Stimulated activated CD4-positive, alpha-beta T cell treated with anti-CD3 and anti-CD28 coated beads, Interleukin-1b, Interleukin-23, amount 100 ng/mL, for 48 hours (primary cell): ENCODE results near the gene NTRK2.

Source experiments
- DNase-seq: peaks from one replicate; pipeline ENCODE4 v3.0.0-alpha.2; 2020

Gene NTRK2

DNA sequence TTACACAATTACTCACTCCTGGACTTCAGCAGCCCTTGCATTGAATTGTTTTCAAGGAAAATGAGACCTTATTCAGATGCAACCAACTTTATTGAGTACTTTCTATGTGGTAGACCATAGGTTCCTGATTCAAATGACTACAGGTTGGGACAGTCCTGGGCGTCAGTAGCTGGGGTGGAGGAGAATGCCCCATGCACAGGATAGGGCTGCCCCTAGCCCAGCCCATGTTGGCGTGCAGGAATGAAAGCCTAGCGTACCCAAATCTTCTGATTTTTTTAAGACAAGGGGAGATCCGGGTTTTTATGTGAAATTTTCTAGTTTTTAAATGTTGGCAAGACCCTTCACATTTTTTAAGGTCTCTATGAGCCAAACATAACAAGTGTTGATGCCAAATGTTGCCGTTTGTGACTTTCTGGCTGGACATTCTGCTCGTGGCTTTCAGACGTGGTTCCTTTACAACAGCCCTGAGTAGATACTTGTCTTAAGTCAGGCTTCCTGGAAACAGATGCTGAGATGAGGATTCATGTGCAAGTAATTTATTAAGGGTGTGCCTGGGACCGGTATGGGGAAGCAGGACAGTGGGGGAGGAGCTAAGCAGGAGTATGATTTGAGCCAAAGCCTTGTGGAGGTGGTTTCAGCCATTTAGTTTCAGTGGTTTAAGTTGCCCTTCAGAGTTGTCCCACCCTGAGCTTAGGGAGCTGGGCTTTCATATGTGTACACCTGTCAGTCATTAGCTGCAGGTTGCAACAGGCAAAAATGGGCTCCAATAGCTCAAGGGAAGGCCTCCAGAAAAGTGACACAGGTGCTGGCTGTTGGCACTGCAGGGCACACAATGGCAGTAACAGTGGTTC, 154.1 kb downstream of the NTRK2 start:
- no peak for DNase-seq

DNA sequence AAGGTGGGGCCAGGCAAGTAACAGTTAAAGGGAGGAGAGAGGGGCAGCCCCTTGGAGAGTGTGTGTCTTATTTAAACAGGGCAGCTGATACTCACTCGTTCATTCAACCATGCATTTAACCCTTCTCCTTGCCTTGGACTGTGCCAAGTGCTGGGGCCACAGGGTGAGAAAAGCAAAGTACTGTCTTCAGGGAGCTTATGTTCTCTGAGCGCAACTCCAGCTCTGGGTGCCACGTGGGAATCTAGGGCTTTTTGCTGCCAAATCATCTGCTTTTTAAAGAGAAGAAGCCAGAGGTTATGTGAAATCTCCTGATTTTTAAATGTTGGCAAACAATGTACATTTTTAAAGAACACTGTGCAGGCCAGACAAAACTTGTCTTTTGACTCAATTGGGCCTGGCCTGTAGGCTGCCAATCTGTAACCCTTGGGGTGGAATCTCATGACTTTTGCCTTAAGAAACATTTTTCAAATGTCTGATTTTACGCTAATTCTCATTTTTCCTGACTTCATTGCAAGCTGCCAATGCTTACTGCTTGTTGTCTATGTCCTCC, 157.8 kb downstream of the NTRK2 start:
- DNase-seq, result no peak

DNA sequence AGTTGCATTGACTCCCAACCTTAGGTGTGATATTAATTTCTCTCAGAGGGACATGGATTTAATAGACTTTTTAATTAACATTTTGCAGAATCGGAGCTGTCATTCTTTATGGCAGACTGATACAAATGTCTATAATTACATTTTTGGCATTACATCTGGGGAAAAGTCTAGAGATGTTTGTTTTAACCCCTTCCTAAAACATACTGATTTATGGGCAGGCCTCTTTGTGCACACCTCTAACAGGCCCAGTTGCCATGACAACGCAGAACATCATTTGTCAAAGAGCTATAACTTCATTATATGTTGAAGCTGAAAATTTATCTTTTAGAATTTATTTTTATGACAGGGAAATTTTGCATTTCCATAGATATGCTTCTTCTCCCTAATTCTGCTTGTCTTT, 158.5 kb downstream of the NTRK2 start:
- no peak for DNase-seq

DNA sequence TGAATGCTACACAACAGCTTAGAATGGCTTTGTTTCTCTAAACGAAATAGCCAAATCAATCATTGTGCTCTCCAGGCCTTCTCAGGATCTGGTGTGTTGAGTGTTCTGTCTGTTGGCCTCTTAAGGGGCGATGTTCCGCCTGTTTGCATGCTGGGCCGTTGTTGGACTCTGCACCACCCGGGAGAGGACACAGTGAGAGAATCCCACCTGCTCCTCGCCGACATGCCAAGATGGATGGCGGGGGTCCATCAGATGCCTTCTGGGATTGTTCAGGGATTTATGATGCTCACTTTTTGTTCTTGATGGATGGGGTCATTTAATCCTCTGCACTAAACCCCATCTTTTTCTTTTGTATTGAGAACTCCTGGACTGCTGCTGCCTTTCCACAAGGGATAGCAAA, 159.9 kb downstream of the NTRK2 start:
- DNase-seq, result no peak

DNA sequence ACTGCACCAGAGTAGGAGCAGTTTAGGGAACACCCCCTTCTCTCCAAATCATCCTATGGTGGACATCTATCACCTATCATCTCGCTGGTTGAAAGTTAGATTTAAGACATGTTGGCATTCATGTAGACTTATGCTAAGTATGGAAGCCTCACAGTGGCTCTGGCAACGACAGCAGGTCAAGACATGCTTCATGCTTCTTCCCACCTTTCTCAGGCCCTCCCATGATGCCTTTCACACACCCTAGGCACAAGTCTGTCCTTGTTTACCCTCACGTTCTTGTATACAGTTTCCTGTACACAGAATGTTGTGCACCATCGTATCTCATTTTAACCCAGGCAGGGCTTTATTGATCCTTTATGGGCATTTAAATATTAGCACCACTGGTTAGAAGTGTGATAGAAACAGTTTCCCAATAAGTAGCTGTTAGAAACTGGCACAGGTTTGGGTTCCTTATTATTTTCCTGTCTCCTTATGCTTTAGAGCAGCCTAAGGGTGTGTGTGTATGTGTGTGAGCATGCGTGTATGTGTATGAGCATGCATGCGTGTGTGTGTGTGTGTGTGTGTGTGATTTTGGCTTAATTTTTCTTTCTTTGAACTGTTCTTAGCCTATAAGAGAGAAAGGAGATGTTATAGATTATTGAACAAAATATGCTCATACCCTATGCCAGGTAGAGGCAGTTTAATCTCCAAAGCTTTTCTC, 160.6 kb downstream of the NTRK2 start:
- DNase-seq, result no peak

DNA sequence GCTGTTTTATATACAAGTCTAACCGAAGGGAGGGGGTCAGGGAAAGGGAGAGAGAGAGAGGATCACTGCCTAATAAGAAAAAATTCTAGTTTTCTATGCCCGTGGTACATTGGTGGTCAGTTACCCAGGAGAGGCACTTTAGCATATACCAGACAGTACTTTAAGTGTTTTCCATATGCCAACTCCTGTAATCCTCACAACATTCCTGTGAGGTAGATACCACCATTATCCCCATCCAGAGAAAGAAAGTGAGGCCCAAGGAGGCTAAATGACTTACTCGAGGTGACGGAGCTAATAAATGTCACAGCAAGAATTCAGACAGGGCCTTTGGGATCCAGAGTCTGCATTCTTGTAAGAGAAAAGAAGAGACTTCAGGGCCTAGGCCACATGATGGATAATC, 161.8 kb downstream of the NTRK2 start:
- DNase-seq, result no peak

DNA sequence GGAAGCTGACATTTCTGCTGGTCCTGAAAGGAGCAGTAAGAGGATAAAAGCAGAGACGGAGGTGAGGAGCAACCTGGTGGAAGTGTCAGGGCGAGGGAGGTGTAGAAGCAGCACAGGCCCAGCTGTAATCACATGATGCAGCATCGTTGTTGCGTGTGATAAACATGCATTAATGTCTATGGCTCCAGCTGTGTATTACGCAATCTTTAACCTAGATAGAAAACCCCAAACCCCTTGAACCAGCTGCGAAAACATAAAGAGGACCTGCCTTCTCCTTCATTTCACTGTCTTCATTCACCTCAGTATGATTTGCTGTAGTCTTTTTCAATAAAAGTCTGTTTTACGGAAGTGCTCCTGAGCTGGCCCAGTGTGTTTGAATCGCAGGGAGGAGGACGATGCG, 162.9 kb downstream of the NTRK2 start:
- DNase-seq, result no peak

DNA sequence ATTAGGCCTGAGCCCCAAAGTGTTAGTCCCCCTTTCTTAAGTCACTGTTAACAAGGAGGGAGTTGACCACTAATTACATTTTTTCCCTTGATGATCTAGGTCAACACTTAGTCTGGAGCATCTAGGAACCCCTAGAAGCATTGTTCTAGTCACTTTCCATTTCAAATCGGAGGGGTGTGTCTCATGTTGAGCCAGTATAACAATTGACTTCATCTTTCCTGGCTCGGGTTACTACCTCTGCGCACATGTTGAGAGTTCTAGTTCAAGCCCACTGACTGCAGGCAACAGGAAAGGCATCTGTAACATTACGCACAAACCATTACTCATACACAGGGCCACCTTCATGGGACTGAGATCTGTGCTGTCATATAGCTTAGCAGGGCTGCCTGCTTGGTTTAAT, 164.9 kb downstream of the NTRK2 start:
- DNase-seq, result no peak

DNA sequence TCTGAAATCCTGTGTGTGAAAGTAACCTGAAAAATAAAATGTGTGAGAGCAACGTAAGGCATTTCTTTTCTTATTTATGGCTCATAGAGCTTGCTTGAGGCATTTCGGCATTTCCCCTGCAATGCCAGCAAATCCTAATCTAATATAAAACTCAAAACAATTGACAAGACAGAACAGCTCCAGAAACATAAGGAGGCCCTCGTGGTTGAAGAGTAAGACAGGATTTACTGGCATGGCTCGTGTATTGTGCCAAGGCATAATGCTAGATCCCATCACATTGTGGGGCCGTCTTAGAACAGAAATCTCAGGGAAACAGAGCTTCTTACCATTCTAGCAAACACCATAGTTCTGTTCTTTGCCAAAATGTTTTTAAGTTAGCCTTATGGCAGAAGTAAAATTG, 166.2 kb downstream of the NTRK2 start:
- DNase-seq, result no peak

DNA sequence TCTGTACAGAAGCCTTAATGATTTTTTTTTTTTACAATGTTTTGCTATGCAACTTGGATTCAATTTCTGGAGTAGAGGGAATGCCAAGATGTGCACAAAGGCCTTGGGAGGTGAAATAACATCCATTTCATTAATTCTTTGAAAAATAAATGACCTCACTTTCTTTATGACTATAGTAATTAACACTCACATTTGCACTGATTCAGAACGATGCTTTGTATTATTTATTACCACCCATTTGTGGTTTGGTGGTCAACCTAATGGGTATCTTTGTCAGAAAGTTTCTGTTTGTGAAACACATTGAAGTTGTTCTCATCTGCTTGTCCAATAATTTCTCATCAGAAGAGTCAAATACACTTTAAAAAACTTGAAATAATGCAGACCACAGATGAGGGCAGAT, 169.3 kb downstream of the NTRK2 start:
- DNase-seq, result no peak

DNA sequence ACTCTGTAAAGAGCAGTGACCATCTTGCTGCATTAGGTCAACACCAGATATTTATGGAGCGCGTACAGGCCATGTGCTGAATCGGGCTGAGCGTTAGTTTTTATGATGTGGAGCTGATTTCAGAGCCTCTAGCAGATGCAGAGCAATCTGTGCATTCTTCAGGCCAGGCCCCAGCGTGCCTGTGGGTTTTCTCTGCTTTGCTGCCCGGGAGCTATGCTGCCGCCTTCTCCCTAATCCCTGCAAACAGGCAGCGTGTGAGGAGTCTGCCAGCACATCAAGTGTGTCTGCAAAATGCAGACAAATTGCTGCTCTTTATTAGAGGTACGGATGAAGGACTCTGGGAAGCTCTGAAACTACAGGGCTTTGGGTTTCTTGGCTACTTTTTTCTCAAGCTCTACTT, 170.0 kb downstream of the NTRK2 start:
- DNase-seq, result no peak

DNA sequence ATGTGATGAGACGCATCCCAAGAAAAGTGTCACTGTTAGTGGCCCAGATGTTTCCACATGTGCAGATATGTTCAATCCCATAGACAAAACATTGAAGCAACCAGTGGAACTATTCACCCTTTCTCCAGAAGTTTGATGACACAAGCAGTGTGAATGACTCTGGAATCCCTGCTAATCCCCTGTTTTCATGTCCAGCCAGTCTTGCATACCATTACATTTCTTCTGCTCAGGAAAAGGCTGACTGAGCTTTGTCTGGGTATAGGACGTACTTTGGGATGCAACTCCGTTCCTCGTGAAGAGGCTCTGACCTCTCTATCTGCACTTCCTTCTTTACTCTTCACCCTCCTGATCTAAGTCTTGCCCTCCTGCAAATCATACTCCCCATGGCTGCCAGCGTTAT, 172.4 kb downstream of the NTRK2 start:
- DNase-seq, result no peak

DNA sequence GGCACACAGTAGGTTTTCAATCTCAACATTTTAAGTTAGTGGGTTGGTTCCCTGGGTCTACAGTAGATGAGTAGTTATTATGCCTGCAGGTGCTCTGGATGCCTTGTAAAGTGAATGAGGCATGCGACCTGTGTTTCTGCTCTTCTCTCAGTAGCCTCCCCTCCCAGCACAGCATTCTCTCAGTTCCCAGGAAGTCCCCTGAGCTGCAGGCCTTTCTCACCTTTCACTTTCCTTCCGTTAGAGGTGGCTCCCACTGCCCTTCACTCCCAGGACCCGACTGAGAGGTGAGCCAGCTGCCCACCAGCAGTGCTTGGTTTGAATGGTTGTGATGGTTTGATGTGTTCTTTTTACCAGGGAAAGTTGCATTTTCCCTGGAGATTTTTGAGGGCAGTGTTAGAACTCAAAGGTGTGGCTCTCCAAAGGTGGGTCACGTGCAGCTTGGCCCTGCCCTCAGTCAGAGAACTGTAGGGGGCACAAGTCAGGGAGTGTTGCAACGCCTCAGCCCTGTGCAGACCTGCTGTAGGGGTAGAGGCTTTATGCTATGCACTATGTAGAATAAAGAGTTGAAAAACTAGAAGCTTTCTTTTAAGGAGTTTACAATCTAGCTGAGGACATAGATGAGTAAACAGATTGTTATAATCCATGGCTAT, 173.8 kb downstream of the NTRK2 start:
- no peak for DNase-seq

DNA sequence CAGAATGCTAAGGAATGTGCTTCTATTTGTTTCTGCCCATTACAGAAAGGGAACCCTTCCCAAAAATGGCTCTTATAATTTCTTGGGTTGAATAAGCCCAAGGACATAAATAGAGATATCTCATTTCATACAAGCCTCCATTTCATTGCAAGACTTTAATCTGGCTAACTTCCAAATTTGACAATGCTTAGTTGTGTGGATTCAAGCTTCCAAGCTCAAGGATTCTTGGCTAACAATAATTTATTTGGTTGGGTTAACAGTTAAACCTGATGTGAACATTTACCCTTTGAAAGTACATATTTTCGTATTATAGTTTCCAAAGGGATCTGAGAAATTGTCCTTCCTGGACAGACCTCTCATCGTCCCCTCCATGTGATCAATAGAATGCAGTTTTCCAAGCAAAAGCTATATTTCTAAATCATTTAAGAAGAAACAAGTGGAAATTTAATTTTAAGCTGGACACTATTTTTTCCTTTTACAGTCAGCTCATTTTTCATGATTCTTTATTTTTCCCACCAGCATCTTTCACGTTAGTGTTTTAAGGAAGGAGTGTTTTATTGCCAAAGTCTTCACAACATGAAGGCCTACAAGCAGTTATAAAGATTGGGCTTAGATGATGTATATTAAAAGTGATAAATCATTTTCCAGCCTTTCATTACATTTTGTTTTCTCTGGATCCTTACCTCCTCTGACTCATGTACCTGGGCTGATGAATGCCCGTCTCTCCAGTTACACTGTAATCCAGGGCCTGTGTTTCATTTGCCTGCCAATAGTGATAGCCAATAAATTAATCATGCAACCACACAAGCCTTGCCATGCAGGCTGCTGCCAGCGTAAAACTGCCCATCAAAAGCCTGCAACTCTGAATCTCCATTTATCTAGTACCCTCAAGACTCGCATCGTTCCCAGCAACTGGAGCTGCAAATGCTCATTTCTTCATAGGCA, 176.7 kb downstream of the NTRK2 start:
- no peak for DNase-seq

DNA sequence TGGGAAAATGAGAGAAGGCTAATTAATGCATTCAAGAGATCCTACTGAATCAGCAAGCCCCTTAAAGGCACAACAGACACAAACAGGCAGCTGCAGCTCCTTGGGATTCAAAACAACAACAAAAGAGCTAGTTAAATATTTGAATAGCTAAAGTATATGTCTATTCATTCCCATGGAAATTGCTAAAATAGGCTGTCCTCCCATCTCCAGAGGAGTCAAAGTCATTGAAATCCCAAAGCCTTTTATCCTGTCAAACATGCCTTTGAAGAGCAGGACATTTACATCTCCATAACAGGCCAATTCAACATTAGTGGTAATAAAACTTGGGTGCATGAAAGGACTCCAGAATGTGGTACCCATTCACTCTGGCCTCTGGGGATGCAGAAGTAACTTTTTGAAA, 177.4 kb downstream of the NTRK2 start:
- DNase-seq, result no peak

DNA sequence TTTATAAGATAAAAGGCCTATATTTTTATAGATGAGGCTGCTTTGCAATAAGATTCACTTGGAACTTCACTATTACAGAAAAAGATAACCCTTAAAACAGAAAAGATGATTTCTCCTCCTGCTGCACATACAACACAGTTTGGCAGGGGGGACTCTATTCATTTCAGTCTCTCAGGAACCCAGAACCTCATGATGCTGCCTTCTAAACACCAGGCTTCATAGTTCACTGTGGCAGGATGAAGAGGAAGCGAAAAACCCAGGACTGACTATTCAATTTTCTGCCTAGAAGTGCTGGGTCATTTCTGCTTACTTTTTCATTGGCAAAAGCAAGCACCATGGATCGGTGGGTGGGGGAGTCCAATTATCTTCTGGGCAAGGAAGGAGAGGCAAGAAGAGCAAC, 179.5 kb downstream of the NTRK2 start:
- DNase-seq, result no peak

DNA sequence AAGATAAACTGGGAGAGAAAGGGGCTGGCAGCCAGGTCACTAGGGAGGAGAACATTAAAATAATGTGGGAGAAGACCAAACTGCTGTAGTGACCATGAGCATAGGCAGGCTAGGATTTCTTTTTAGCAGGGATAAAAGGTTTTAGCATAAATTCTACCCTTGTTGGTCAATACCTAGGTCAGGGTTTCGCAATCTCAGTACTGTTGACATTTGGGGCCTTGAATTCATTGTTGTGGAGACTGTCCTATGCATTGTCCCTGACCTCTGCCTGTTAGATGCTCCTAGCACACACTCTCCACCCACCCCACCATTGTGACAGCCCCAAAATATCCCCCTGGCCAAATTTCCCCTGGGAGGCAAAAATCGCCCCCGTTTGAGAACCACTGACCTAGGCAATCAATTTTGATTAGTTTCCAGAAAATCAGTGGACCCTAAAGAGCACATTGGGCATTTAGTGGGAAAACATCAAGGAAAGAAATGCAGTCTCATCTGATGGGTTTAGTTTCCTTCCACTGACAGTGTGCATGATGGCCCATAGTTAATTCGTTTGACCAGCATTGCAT, 181.4 kb downstream of the NTRK2 start:
- DNase-seq, result no peak

DNA sequence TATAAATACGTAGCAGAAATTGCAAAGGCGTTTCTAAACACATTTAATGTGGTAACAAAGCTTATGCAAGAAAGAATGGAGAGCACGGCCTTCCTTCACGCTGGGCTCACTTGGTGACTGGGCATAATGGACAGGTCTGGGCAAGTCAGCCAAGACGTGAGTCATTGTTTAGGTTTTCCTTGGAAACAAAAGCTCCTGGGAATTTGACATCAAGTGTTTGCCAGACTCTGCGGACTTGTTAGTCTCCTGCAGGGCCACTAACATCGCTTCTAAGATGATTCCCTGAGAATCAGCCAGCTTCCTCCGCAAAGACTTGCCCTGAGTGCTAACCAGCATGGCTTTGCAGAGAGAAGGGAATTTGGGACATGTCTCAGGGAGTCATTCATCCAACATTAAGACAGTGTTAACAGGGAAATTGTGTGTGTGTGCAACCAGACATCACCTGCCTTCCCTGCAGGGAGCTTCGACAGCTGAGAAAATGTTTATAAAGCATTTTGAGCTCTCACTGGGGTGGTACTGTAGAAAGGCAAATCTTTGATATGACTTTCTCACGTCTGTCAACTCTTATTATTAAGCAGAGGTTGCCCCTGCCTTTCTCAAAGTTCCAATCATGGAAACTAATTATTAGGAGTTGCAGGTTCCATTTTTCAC, 182.5 kb downstream of the NTRK2 start:
- no peak for DNase-seq

DNA sequence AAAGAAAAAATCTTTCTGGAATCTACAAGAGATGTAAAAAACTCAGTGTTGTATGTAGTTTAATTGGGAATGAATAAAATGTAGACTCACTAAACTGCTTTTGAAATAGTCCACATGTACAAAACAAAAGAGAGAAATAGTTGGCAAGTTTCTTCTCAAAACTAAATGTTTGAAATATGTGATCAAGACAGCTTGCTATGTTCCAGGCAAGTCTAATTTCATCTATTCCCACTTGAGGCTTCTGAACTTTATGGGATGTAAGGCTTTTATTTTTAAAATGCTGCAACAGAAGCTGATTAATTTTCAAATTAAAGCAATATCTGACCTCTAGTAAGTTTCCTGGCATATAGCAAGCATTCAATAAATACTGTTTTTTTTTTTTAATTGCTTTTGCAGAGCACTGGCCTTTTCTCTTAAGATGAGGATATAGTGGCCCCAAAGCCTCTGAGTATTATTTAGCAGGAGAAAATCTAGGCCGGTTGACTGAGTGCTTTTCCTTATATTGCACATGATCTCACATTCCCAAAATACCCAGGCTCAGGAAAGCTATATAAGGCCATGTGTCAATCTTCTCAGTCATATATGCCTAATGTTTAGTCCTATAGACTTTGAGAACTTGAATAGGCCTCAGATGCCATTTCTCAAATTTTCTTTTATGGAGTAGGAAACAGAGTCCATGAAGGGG, 183.2 kb downstream of the NTRK2 start:
- DNase-seq, result no peak

DNA sequence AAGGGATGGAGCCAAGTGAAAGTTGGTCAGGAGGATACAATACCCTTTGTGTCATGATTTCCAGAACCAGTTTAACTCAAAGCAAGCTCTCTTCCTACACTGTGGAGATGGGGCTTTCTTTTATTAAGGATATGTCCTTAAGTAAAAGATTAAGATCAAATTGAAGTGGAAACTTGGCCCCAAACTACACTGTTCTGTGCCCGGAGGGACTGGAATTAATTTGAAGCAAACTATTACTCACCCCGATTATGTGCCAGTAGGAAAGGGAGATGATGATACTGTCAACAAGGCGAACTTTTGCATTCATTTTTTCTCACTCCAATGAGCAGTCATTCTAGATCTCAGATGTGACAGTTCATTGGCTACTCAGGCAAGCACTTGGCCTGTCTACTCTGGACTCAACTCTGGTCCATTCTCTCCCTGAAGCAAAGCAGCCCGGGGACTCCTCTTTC, 186.7 kb downstream of the NTRK2 start:
- no peak for DNase-seq

DNA sequence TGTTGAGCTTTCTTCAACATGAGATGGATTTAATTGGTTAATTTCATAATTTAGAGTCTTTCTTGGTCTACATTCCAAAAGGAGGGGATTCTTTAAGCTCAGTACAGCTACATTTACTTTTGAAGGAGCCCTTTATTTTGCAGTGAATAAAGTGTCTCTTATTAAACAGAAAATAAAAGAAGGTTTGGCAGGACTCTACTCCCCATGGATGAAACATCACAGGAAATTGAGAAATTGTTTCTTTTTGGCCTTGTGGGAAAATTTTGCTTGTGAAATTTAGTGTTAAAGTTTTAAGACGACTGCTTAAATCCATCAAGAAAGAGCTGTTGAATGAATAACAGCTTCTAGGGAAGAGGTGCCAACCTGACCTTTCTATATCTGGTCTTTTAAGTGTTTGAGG, 187.7 kb downstream of the NTRK2 start:
- no peak for DNase-seq
